ENCODE data around the gene ZNF763. TPM values are rescaled to one million over a fixed set of nuclear protein-coding genes. Genes with fewer than 3 reads are reported as not detected.
A peak's percentile ranks its signal among the peaks of the same experiment; 100 is the strongest.
"Not testable (repeated sequence)": the region's sequence is repeated elsewhere in the genome, so short reads cannot be mapped to it uniquely, and the experiment has no call there.

The ZNF763 gene
- total RNA-seq, 1 experiment from 2014 or later: 0.23 TPM

DNA sequence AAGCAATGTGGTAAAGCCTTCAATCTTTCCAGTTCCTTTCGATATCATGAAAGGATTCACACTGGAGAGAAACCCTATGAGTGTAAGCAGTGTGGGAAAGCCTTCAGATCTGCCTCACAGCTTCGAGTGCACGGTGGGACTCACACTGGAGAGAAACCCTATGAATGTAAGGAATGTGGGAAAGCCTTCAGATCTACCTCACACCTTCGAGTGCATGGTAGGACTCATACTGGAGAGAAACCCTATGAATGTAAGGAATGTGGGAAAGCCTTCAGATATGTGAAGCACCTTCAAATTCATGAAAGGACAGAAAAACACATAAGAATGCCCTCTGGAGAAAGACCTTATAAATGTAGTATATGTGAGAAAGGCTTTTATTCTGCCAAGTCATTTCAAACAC, 15.6 kb upstream of the ZNF763 start:
- no peak overlapping the region for H3K4me3 Mint-ChIP-seq (ENCODE audit: unreplicated experiment)

DNA sequence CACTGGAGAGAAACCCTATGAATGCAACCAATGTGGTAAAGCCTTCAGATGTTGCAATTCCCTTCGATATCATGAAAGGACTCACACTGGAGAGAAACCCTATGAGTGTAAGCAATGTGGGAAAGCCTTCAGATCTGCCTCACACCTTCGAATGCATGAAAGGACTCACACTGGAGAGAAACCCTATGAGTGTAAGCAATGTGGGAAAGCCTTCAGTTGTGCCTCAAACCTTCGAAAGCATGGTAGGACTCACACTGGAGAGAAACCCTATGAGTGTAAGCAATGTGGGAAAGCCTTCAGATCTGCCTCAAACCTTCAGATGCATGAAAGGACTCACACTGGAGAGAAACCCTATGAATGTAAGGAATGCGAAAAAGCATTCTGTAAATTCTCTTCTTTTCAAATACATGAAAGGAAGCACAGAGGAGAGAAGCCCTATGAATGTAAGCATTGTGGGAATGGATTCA, 15.2 kb upstream of the ZNF763 start:
- H3K4me3 Mint-ChIP-seq (ENCODE audit: unreplicated experiment); CTCF ChIA-PET; DNase-seq (ENCODE audit: unreplicated experiment); intact Hi-C loops (cut with micrococcal nuclease); H3K27me3 Mint-ChIP-seq (ENCODE audit: insufficient read depth, unreplicated experiment); H3K4me1 Mint-ChIP-seq (ENCODE audit: insufficient read depth, unreplicated experiment); H3K27ac Mint-ChIP-seq (ENCODE audit: low read depth, unreplicated experiment); BruUV-seq (replicated peaks); POLR2A ChIA-PET: not testable (repeated sequence)
- Mint-ChIP-seq H3K9me3 (ENCODE audit: unreplicated experiment) (peaks cover 11% of the 10 kb centered on the region), H3K36me3 (ENCODE audit: insufficient read depth, unreplicated experiment) (peaks cover 58% of the 10 kb centered on the region)

More for the DNA sequence above, 15.6 kb upstream of the ZNF763 start:
- Mint-ChIP-seq H3K9me3 (ENCODE audit: unreplicated experiment) (peaks cover 11% of the 10 kb centered on the region), H3K4me1 (ENCODE audit: insufficient read depth, unreplicated experiment) (no peaks in the 10 kb centered on the region), H3K36me3 (ENCODE audit: insufficient read depth, unreplicated experiment) (peaks cover 61% of the 10 kb centered on the region), H3K27me3 (ENCODE audit: insufficient read depth, unreplicated experiment) (no peaks in the 10 kb centered on the region), H3K27ac (ENCODE audit: low read depth, unreplicated experiment) (no peak overlapping the region)
- intact Hi-C loops (cut with micrococcal nuclease): no loop called here
- BruUV-seq (replicated peaks): no TSS peak
- CTCF ChIA-PET: no interaction called here
- TF ChIP-seq, protein P1, sequence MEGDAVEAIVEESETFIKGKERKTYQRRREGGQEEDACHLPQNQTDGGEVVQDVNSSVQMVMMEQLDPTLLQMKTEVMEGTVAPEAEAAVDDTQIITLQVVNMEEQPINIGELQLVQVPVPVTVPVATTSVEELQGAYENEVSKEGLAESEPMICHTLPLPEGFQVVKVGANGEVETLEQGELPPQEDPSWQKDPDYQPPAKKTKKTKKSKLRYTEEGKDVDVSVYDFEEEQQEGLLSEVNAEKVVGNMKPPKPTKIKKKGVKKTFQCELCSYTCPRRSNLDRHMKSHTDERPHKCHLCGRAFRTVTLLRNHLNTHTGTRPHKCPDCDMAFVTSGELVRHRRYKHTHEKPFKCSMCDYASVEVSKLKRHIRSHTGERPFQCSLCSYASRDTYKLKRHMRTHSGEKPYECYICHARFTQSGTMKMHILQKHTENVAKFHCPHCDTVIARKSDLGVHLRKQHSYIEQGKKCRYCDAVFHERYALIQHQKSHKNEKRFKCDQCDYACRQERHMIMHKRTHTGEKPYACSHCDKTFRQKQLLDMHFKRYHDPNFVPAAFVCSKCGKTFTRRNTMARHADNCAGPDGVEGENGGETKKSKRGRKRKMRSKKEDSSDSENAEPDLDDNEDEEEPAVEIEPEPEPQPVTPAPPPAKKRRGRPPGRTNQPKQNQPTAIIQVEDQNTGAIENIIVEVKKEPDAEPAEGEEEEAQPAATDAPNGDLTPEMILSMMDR (IDR thresholded peaks at IDR 0.05; ENCODE audit: unreplicated experiment): no peak
- POLR2A ChIA-PET: no interaction called here
- peak; percentile 5 for DNase-seq (ENCODE audit: unreplicated experiment)

DNA sequence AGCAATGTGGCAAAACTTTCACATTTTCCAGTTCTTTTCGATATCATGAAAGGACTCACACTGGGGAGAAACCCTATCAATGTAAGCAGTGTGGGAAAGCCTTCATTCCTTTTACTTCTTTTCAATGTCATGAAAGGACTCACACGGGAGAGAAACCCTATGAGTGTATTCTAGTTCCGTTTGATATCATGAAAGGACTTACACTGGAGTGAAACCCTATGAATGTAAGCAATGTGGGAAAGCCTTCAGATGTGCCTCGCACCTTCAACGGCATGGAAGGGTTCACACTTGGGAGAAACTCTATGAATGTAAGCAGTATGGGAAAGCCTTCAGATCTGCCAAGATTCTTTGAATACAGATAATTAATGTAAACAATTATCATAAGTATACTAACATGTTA, 14.5 kb upstream of the ZNF763 start:
- TF ChIP-seq, protein P1 (IDR thresholded peaks at IDR 0.05; ENCODE audit: unreplicated experiment): no peak
- ChIA-PET POLR2A (no interaction called here), CTCF (interaction anchor here (0.6 kb wide), 1 partner anchor 624 kb away, joined by 3 read pairs; no protein-coding TSS in a partner anchor)
- DNase-seq (ENCODE audit: unreplicated experiment): no peak
- Mint-ChIP-seq H3K27me3 (ENCODE audit: insufficient read depth, unreplicated experiment) (no peaks in the 10 kb centered on the region), H3K4me1 (ENCODE audit: insufficient read depth, unreplicated experiment) (no peaks in the 10 kb centered on the region), H3K27ac (ENCODE audit: low read depth, unreplicated experiment) (no peak overlapping the region), H3K9me3 (ENCODE audit: unreplicated experiment) (peaks cover 12% of the 10 kb centered on the region), H3K36me3 (ENCODE audit: insufficient read depth, unreplicated experiment) (peaks cover 58% of the 10 kb centered on the region), H3K4me3 (ENCODE audit: unreplicated experiment) (no peak overlapping the region)
- no TSS peak for BruUV-seq (replicated peaks)
- intact Hi-C loops (cut with micrococcal nuclease): no loop called here

DNA sequence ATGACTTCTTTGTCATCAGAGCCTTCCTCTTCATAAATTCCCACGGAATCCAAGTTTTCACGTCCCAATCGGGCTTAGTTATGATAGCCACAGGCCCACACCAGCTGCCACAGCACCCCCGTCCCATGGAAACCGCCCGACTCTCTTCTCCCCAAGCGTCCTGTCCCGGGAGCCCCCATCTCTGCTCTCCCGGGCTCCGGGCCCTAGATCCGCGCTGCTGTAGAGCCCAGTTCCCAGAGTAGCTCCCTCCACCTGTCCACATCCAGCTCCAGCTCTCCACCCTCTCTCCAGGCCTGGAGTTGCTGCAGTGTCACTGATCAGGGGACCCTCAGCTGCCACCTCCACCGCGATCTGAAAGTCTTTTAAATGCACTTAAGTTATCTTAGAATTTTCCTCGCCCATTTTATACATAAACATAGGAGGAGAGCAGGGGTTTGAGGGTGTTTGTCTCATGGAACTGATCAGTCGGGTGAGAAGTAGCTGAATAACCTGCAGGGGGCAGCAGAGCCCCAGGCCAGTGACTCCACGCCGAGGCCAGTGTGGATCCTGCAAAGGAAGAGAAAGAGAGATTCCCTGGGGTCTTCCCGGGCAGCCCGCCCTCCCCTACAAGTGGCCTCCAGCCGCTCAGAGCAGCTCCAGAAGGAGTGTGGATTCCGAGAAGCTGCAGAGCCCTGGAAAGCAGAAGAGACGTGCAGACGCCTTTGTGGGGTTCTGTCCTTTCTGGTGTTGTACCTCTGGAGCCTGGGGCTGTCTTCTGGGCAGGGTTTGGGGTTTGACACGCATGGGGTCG, 1.1 kb upstream of the ZNF763 start:
- TF ChIP-seq, protein P1 (IDR thresholded peaks at IDR 0.05; ENCODE audit: unreplicated experiment): no peak
- POLR2A ChIA-PET: interaction anchor here (0.8 to 1.4 kb wide), 2 partner anchors 20 to 40 kb away, joined by 3 read pairs; no protein-coding TSS in a partner anchor
- H3K27me3 Mint-ChIP-seq (ENCODE audit: insufficient read depth, unreplicated experiment): no peaks in the 10 kb centered on the region
- CTCF ChIA-PET: no interaction called here
- H3K36me3 Mint-ChIP-seq (ENCODE audit: insufficient read depth, unreplicated experiment): peaks cover 6% of the 10 kb centered on the region
- H3K4me3 Mint-ChIP-seq (ENCODE audit: unreplicated experiment): no peak overlapping the region
- intact Hi-C loops (cut with micrococcal nuclease): no loop called here
- H3K27ac Mint-ChIP-seq (ENCODE audit: low read depth, unreplicated experiment): no peak overlapping the region
- H3K4me1 Mint-ChIP-seq (ENCODE audit: insufficient read depth, unreplicated experiment): no peaks in the 10 kb centered on the region
- H3K9me3 Mint-ChIP-seq (ENCODE audit: unreplicated experiment): peaks cover 38% of the 10 kb centered on the region
- DNase-seq (ENCODE audit: unreplicated experiment): no peak
- BruUV-seq (replicated peaks): no TSS peak

All from MCF 10A (cell line).